Vagina (tissue), 2 donors: ENCODE data around the gene PLEKHA5. TPM values are rescaled to one million over a fixed set of nuclear protein-coding genes. Genes with fewer than 3 reads are reported as not detected.
A peak's percentile ranks its signal among the peaks of the same experiment; 100 is the strongest.

Experiments used
- DNase-seq, 2 donors: peaks; one replicate each; pipeline ENCODE4 v3.0.0-alpha.2; 2017; ENCODE audit errors: extremely low spot score in 2 of 2
- H3K27ac ChIP-seq: fragments of 200-600 bp; sonication (generic); one replicate; pipeline ENCODE4 v1.5.1; 2019
- H3K27me3 ChIP-seq: fragments of 200-600 bp; sonication (generic); one replicate; pipeline ENCODE4 v1.5.1; 2019
- H3K36me3 ChIP-seq, 2 donors: fragments of 200-600 bp; sonication (generic); one replicate each; pipeline ENCODE4 v1.5.1; 2017 to 2019
- H3K4me1 ChIP-seq: fragments of 200-600 bp; sonication (generic); one replicate; pipeline ENCODE4 v1.5.1; 2019
- H3K4me3 ChIP-seq, 2 donors: fragments of 200-600 bp; sonication (generic); 1 replicate in 1 of 2; 2 replicates in 1 of 2; pipeline ENCODE4 v1.5.1; 2016 to 2019
- H3K9me3 ChIP-seq: fragments of 200-600 bp; sonication (generic); one replicate; pipeline ENCODE4 v1.5.1; 2019
- CTCF ChIP-seq, 3 experiments: fragments of 450-650 bp in 2 of 3; fragments of 200-600 bp in 1 of 3; sonication (generic) in 1 of 3; IDR thresholded peaks; one replicate each; pipeline ENCODE4 v1.5.1; 2017 to 2019; ENCODE audit warnings: antibody characterized with exemption in 3 of 3, mild to moderate bottlenecking in 2 of 3, moderate library complexity in 2 of 3
- POLR2A ChIP-seq, 2 donors: fragments of 450-650 bp; IDR thresholded peaks; one replicate each; pipeline ENCODE4 v1.6.1; 2017; ENCODE audit warnings: antibody characterized with exemption in 2 of 2, mild to moderate bottlenecking in 2 of 2, moderate library complexity in 2 of 2
- POLR2AphosphoS5 ChIP-seq, 2 donors: sonication (generic); formaldehyde crosslinking; IDR thresholded peaks; one replicate each; pipeline ENCODE4 v1.9.0; 2017; ENCODE audit warnings: antibody characterized with exemption in 2 of 2, mild to moderate bottlenecking in 2 of 2, low read depth in 1 of 2; ENCODE audit not compliant: insufficient read depth in 1 of 2
- intact Hi-C: fragments of 100-400 bp; cut with DNase I; formaldehyde crosslinking; loops from one replicate; pipeline ENCODE4 v1.15.1; 2023
- total RNA-seq: library from RNA; depleted of rRNA; stranded (reverse); fragments of >200 nt; gene quantifications from one replicate; pipeline ENCODE4 v1.2.3, GENCODE V29; 2016

PLEKHA5 gene
- total RNA-seq, 1 donor from 2014 or later = 58.4 TPM

GRCh38 chr12:19144985-19145384 lies 15.5 kb downstream of the PLEKHA5 start:
- H3K27me3 ChIP-seq = no peaks in the 10 kb centered on the region
- TF ChIP-seq POLR2AphosphoS5 (IDR thresholded peaks at IDR 0.05; ENCODE audit: insufficient read depth in 1 of 2, low read depth in 1 of 2) = no peak
- TF ChIP-seq POLR2A (IDR thresholded peaks at IDR 0.05) = no peak
- no peak for TF ChIP-seq CTCF (IDR thresholded peaks at IDR 0.05)
- H3K36me3 ChIP-seq = no peaks in the 10 kb centered on the region
- no peaks in the 10 kb centered on the region for H3K9me3 ChIP-seq
- no peak overlapping the region for H3K27ac ChIP-seq
- no peak for DNase-seq
- H3K4me3 ChIP-seq = no peak overlapping the region
- peaks cover 31% of the 10 kb centered on the region for H3K4me1 ChIP-seq
- intact Hi-C loops = no loop called here

GRCh38 chr12:19148860-19149259 lies 19.3 kb downstream of the PLEKHA5 start:
- intact Hi-C loops = no loop called here
- Histone ChIP-seq H3K27me3 (no peaks in the 10 kb centered on the region), H3K4me1 (peaks cover 27% of the 10 kb centered on the region), H3K4me3 (no peak overlapping the region), H3K27ac (no peak overlapping the region), H3K9me3 (no peaks in the 10 kb centered on the region), H3K36me3 (no peaks in the 10 kb centered on the region)
- TF ChIP-seq CTCF (IDR thresholded peaks at IDR 0.05) = no peak
- TF ChIP-seq POLR2A (IDR thresholded peaks at IDR 0.05) = no peak
- TF ChIP-seq POLR2AphosphoS5 (IDR thresholded peaks at IDR 0.05; ENCODE audit: insufficient read depth in 1 of 2, low read depth in 1 of 2) = no peak
- DNase-seq = no peak

- intact Hi-C loops = no loop called here
- TF ChIP-seq CTCF (IDR thresholded peaks at IDR 0.05) (no peak), POLR2AphosphoS5 (IDR thresholded peaks at IDR 0.05; ENCODE audit: insufficient read depth in 1 of 2, low read depth in 1 of 2) (no peak), POLR2A (IDR thresholded peaks at IDR 0.05) (no peak)
- Histone ChIP-seq H3K27ac (peak overlapping the region; percentile 43), H3K4me1 (peaks cover 21% of the 10 kb centered on the region), H3K9me3 (no peaks in the 10 kb centered on the region), H3K36me3 (no peaks in the 10 kb centered on the region), H3K4me3 (no peak overlapping the region), H3K27me3 (no peaks in the 10 kb centered on the region)
- no peak for DNase-seq
Measured at GRCh38 chr12:19150273-19150900, 20.9 kb downstream of the PLEKHA5 start.

DNA sequence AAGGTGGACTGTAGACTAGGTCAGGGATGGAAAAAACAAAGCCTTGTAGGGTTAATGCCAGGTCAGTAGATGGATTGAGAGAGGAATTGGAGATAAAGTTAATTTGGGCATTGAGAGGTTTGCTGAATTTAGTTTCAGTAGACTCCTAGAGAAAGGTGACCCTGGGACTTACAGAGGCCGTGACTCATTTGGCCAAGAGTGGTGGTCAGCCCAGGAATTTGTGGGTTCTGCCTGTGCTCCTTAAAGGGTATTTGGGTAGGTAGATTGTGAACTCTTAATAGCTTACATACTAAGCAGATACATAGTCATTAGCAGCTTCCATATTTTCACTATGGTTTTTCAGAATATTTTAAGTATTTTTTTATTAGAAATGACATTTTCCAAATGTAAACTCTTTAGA lies 21.8 kb downstream of the PLEKHA5 start:
- no peak overlapping the region for H3K4me3 ChIP-seq
- H3K27me3 ChIP-seq = no peaks in the 10 kb centered on the region
- no peaks in the 10 kb centered on the region for H3K9me3 ChIP-seq
- peak overlapping the region; percentile 43 for H3K27ac ChIP-seq
- intact Hi-C loops = no loop called here
- no peak for DNase-seq
- TF ChIP-seq POLR2A (IDR thresholded peaks at IDR 0.05) (no peak), POLR2AphosphoS5 (IDR thresholded peaks at IDR 0.05; ENCODE audit: insufficient read depth in 1 of 2, low read depth in 1 of 2) (no peak), CTCF (IDR thresholded peaks at IDR 0.05) (no peak)
- peaks cover 19% of the 10 kb centered on the region for H3K4me1 ChIP-seq
- H3K36me3 ChIP-seq = no peaks in the 10 kb centered on the region

DNA sequence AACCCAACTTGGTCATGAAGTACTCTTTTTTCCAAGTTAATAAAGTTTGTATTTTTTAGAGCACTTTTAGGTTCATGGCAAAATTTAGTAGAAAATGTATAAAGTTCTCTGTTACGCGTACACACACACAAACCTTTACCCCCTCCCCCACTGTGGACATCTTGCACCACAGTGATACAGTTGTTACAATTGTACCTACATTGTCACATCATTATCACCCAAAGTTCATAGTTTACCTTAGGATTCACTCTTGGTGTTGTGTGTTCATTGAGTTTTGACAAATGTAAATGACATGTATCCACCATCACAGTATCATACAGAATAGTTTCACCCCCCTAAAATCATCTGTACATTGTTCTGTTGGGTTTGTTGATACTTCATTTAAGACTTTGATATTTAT lies 23.9 kb downstream of the PLEKHA5 start:
- DNase-seq = no peak

More for the DNA sequence above, 23.9 kb downstream of the PLEKHA5 start:
- Histone ChIP-seq H3K4me1 (peaks cover 28% of the 10 kb centered on the region), H3K27ac (no peak overlapping the region), H3K4me3 (no peak overlapping the region), H3K27me3 (no peaks in the 10 kb centered on the region), H3K9me3 (no peaks in the 10 kb centered on the region), H3K36me3 (no peaks in the 10 kb centered on the region)
- no peak for TF ChIP-seq POLR2AphosphoS5 (IDR thresholded peaks at IDR 0.05; ENCODE audit: insufficient read depth in 1 of 2, low read depth in 1 of 2)
- no peak for TF ChIP-seq POLR2A (IDR thresholded peaks at IDR 0.05)
- TF ChIP-seq CTCF (IDR thresholded peaks at IDR 0.05) = no peak
- intact Hi-C loops = no loop called here
